ENCODE data around the gene NUTF2.
"Not testable (repeated sequence)": the region's sequence is repeated elsewhere in the genome, so short reads cannot be mapped to it uniquely, and the experiment has no call there.

The NUTF2 gene

DNA sequence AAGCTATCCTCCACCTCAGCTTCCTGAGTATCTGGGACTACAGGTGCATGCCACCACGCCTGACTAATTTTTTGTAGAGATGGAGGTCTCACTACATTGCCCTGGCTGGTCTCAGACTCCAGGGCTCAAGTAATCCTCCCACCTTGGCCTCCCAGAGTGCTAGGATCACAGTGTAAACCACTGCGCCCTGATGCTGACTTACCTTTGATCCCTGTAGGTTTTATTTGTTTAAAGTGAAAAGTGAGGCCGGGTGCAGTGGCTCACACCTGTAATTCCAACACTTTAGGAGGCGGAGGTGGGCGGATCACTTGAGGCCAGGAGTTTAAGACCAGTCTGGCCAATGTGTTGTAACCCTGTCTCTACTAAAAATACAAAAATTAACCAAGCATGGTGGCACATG, 55.0 kb downstream of the NUTF2 start:
- TF ChIP-seq, protein P1, sequence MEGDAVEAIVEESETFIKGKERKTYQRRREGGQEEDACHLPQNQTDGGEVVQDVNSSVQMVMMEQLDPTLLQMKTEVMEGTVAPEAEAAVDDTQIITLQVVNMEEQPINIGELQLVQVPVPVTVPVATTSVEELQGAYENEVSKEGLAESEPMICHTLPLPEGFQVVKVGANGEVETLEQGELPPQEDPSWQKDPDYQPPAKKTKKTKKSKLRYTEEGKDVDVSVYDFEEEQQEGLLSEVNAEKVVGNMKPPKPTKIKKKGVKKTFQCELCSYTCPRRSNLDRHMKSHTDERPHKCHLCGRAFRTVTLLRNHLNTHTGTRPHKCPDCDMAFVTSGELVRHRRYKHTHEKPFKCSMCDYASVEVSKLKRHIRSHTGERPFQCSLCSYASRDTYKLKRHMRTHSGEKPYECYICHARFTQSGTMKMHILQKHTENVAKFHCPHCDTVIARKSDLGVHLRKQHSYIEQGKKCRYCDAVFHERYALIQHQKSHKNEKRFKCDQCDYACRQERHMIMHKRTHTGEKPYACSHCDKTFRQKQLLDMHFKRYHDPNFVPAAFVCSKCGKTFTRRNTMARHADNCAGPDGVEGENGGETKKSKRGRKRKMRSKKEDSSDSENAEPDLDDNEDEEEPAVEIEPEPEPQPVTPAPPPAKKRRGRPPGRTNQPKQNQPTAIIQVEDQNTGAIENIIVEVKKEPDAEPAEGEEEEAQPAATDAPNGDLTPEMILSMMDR (IDR thresholded peaks at IDR 0.05; ENCODE audit: low read depth, low read length, missing control alignments), result no peak
- no peak overlapping the region for H3K4me3 ChIP-seq (ENCODE audit: low read depth, low read length)
- DNase-seq (ENCODE audit: low read depth), result no peak
- in situ Hi-C loops (cut with HindIII; ENCODE audit: low sequenced_read_pairs), result loop anchor here (25.0 kb wide), 1 partner anchor 111 kb away; the partner anchor contains the start of genes DDX28, DPEP2NB and DUS2

DNA sequence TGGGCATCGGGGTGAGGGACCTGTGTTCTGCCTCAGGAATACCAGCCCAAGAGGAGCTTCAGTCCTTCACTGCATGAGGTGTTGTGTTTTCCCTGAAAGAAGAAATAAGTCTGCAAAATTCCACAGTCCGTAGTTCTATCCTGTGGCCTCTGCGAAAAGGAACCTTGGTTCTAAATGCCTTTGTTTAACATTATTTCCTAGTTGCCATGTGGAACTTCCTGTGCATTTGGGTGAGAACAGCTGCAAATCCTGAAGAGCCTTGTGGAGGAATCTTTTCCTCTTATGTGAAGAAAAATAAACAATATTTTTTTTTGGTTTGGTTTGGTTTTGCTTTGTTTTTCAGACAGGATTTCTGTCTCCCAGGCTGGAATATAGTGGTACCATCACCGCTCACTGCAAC, 56.1 kb downstream of the NUTF2 start:
- in situ Hi-C loops (cut with HindIII; ENCODE audit: low sequenced_read_pairs), result loop anchor here (25.0 kb wide), 1 partner anchor 109 kb away; the partner anchor contains the start of genes DDX28, DPEP2NB and DUS2
- no peak for DNase-seq (ENCODE audit: low read depth)
- TF ChIP-seq, protein P1 (IDR thresholded peaks at IDR 0.05; ENCODE audit: low read depth, low read length, missing control alignments), result no peak
- H3K4me3 ChIP-seq (ENCODE audit: low read depth, low read length), result no peak overlapping the region

DNA sequence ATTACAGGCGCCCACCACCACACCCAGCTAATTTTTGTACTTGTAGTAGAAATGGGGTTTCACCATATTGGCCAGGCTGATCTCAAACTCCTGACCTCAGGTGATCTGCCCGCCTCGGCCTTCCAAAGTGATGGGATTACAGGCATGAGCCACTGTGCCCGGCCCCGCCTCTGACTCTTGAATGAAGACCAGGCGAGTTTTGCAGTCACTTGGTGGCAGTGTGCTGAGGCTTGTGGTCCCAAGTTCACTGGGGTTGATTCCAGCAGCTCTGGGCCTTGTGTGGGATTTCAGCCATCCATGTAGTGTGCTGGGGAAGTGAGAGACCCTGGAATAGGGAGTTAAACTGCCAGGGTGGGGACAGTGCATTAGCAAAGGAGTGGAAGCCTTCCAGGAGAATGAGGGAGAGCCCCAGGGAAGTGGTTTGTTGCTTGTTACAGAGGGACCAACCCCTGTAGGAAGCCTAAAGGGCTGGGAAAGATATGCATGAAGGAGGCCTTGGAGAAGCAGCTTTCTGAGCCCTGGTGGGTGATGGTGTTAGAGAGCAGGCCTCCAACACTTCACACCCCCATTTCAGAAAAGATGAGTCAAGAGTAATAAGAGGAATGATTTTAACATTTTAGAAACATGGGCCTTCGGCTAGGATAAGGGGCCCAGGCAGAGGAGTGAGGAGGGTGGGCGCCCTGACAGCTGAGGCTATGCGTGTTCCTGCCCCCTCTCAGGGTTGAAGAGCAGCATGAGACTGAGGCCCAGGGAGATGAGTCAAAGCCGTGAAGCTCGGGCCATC, 60.9 kb downstream of the NUTF2 start:
- H3K4me3 ChIP-seq (ENCODE audit: low read depth, low read length), result no peak overlapping the region
- DNase-seq (ENCODE audit: low read depth), result no peak
- in situ Hi-C loops (cut with HindIII; ENCODE audit: low sequenced_read_pairs), result loop anchor here (25.0 kb wide), 1 partner anchor 105 kb away; the partner anchor contains the start of genes DDX28, DPEP2NB and DUS2
- TF ChIP-seq, protein P1 (IDR thresholded peaks at IDR 0.05; ENCODE audit: low read depth, low read length, missing control alignments), result no peak

DNA sequence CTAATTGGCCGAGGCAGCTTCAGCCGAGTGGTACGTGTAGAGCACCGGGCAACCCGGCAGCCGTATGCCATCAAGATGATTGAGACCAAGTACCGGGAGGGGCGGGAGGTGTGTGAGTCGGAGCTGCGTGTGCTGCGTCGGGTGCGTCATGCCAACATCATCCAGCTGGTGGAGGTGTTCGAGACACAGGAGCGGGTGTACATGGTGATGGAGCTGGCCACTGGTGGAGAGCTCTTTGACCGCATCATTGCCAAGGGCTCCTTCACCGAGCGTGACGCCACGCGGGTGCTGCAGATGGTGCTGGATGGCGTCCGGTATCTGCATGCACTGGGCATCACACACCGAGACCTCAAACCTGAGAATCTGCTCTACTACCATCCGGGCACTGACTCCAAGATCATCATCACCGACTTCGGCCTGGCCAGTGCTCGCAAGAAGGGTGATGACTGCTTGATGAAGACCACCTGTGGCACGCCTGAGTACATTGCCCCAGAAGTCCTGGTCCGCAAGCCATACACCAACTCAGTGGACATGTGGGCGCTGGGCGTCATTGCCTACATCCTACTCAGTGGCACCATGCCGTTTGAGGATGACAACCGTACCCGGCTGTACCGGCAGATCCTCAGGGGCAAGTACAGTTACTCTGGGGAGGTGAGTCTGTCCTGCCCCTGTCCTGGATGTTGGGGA, 62.5 kb downstream of the NUTF2 start:
- in situ Hi-C loops (cut with HindIII; ENCODE audit: low sequenced_read_pairs), result loop anchor here (25.0 kb wide), 1 partner anchor 103 kb away; the partner anchor contains the start of genes DDX28, DPEP2NB and DUS2
- no peak for DNase-seq (ENCODE audit: low read depth)
- TF ChIP-seq, protein P1 (IDR thresholded peaks at IDR 0.05; ENCODE audit: low read depth, low read length, missing control alignments), result no peak
- H3K4me3 ChIP-seq (ENCODE audit: low read depth, low read length), result no peak overlapping the region

DNA sequence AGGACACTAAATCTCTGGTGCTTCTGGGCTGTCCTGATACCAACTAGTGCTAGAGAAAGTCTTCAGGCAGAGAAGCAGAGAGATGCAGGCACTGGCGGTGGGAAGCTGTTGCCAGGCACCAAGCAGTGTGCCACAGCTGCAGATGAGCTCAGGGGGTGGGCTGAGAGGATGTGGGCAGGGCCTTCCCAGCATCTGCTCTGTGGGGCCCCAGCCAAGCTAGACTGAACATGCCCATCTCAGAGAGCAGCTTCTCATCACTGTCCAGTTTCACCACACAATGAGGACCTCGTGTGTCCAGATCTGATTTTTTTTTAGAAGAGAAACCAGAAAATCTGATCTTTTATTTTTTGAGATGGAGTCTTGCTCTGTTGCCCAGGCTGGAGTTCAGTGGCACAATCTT, 63.4 kb downstream of the NUTF2 start:
- in situ Hi-C loops (cut with HindIII; ENCODE audit: low sequenced_read_pairs), result loop anchor here (5.0 to 25.0 kb wide), 2 partner anchors 88 to 102 kb away; partner anchors contain the start of genes DDX28, DPEP2NB and DUS2
- no peak overlapping the region for H3K4me3 ChIP-seq (ENCODE audit: low read depth, low read length)
- TF ChIP-seq, protein P1 (IDR thresholded peaks at IDR 0.05; ENCODE audit: low read depth, low read length, missing control alignments), result no peak
- DNase-seq (ENCODE audit: low read depth), result no peak

DNA sequence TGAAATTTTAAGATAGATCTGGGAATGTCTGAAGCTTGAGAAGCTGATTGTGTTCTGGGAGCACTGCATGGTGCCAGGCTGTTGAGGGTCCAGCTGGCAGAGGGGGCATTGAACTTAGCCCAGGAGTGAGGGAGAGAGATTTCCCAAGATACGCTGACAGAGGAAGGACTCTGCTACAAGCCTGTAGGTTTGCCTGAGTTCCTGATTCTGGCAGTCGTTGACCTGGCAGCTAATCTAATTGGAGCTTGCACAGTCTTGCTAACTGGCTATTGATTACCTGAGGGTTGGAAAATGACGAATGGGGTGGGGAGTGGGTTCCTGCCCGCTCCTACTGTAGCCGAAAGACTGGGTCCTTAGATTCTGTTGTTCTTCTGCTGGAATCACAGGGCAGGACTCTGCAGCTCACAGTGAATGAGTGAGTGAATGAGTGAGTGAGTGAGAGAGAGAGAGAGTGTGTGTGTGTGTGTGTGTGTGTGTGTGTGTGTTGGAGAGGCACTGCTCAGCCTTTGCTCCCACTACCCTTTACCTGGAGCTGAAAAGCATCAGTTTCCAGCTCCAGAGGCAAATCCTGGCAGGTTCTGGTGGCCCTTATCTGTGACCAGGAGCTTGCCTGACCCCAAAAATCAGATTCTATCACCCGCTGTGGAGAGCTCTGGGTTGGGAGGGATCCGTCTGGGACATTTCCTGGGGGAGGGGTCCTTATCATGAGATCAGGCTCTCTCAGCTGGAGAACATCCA, 68.2 kb downstream of the NUTF2 start:
- no peak for DNase-seq (ENCODE audit: low read depth)
- in situ Hi-C loops (cut with HindIII; ENCODE audit: low sequenced_read_pairs), result loop anchor here (5.0 to 25.0 kb wide), 2 partner anchors 93 to 97 kb away; partner anchors contain the start of genes DDX28, DPEP2NB and DUS2
- TF ChIP-seq, protein P1 (IDR thresholded peaks at IDR 0.05; ENCODE audit: low read depth, low read length, missing control alignments), result no peak
- H3K4me3 ChIP-seq (ENCODE audit: low read depth, low read length), result no peak overlapping the region

DNA sequence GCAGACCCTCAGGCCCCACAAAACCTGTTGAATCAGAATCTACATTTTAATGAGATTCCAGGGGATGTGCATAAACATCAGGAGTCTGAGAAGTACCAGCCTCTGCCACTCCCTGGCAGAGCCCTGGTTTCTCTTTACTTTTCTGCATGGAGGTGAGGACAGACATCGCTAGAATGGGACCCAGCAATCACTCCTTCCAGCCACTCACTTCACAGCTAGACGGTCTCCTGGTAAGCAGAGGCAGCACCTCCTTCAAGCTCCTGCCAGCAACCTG, 68.7 kb downstream of the NUTF2 start:
- in situ Hi-C loops (cut with HindIII; ENCODE audit: low sequenced_read_pairs), result loop anchor here (25.0 kb wide), 1 partner anchor 97 kb away; the partner anchor contains the start of genes DDX28, DPEP2NB and DUS2
- not testable (repeated sequence) for H3K4me3 ChIP-seq (ENCODE audit: low read depth, low read length); DNase-seq (ENCODE audit: low read depth)
